HG02623 (cell line): ENCODE measurements around the gene GTF2IRD1.
"Not testable (repeated sequence)": the region's sequence is repeated elsewhere in the genome, so short reads cannot be mapped to it uniquely, and the experiment has no call there.

Experiments used
- ATAC-seq: cut with Tn5 transposase; IDR thresholded peaks from one replicate; pipeline ENCODE4 v1.9.1; 2021; ENCODE audit warnings: moderate library complexity; ENCODE audit not compliant: unreplicated experiment

The GTF2IRD1 gene

DNA sequence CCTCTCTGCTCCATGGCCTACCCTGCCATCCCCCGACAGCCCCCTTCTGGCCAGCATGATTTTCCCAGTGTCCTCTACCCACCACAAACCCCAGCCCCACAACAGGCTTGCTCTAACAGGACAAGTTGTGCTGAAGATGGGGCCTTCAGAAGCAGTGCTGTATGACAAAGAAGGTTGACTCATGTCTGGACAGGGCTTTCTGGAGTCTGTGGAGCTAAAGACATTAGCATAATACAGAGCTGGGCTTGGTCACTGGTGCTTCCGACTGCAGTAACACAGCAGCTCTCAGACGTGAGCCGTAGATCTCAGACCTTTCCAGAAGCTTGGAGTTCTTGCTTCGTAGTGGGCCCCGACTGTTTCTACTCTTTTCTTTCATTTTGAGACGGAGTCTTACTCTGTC lies 100.5 kb downstream of the GTF2IRD1 start:
- no peak for ATAC-seq

DNA sequence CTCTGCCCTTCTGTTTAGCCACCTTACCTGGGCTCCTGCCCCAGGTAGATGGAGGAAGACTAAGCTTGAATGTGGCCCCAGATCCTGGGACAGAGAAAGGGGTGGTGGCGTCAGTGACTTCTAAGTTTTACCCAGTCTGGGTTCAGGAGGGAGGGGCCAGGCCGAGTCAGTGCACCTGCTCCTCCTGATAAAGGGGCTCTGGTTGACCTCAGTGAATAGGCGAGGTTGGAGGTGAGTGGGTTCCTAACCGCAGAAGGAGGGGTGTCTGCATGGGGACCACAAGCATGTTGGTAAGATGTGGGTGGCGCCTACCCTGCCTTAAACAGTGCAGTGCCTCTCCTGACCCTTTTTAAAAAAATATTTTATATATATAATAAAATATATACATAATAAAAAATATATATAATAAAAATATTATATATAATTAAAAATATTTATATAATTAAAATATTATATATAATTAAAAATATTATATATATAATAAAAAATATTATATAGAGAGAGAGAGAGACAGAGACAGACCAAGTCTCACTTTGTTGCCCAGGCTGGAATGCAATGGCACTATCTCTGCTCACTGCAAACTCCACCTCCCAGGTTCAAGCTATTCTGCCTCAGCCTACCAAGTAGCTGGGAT lies 106.5 kb downstream of the GTF2IRD1 start:
- no peak for ATAC-seq

DNA sequence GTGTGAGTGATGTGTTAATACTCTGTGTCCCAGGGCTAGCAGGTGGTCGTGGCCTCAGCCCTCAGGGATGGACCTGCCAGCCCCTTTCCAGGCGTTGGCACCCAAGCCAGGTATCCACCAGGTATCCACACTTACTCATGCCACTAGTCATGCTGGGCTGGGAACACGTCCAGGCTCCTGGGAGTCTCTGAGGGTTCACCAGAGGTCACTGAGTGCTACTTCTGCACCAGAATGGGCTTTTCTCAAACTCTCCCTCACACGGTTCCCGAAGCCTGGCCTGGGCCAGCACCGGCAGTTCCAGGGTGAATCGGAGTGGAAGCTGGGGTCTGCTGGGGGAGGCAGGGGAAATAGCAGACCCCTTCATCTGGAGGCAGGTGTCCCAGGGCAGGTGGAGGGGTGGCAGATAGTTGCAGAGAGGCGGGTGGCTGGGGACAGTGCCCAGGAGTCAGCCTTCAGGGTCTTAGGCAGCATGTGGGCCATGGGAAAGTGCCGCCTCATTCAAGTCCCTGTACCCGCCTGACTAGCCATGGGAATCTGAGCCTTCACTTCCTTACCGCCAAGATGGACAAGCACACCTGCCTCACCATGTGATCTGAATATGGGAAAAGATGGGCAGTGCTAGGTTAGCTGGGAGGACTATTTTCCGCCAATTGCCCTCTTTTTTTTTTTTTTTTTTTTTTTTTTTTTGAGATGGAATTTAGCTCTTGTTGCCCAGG lies 108.3 kb downstream of the GTF2IRD1 start:
- ATAC-seq: no peak

DNA sequence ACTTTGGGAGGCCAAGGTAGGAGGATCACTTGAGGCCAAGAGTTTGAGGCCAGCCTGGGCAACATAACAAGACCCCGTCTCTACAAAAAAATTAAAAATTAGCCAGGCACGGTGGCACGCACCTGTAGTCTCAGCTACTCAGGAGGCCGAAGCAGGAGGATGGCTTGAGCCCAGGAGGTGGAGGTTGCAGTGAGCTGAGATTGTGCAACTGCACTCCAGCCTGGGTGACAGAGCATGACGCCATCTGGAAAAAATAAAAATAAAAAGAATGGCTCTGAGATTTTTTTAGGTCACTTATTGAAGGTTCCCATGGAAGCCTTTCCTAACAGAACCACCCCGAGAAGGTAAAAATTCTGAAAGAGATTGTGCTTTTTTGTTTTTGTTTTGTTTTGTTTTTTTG lies 109.9 kb downstream of the GTF2IRD1 start:
- ATAC-seq: not testable (repeated sequence)

DNA sequence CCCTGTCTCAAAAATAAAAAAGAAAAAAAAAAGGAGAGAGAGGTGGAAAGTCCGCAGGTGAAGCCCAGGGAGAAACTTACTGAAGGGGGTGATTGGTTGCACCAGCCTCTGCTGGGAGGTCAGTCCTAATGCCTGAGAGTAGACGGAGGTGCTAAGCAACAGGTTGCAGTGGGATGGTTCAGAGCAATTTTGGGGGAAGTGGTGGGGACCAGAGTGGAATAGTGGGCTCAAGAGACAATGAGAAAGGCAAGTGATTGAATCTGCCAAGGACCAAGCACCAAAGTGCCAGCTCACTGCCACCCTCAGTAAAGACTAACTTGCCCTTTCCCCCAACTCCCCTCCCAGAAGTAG lies 113.6 kb downstream of the GTF2IRD1 start:
- no peak for ATAC-seq

DNA sequence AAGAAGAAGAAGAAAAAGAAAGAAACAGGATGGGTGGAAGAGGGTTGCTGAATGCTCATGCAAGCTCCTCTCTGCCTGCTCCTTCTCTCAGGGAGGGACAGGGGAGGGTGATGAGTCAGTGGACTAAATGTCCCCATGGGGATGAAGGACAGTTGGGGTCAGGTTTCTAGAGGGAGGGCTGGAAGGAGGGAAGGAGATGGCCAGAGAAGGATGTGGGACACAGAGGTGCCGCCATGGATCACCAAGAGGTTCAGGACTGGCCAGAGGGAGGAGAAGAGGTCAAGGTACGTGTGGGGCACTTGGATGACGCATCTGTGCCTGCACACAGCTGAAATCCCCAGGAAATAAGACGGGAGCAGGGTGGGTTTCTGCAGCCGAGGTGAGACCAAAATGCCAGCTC lies 115.0 kb downstream of the GTF2IRD1 start:
- ATAC-seq: no peak

DNA sequence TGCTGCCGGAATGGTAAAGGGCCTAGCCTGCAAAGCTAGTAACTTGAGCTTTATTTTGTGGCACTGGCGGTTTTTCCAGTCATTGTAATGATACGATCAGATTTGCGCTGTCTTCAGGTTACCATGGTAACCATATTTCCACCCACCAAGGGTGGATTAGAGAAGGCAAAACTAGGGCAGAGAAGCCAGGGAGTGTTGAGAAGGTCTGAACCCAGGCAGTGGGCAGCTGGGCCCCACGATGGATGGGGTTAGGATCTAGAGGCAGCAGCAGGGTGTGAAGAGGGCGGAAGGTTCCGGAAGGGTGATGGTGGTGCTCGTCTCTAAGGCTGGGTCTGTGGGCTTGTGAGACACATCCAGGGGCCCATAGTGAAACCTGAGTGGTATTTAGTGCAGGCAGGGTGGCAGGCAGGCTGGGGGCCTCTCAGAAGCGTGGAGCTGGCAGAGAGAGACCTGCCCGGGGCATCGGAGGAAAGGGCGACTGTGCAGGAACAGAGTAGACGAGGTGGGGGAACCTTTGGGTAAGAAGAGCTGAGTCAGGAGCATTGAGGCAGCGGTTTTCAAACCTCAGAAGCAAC lies 115.9 kb downstream of the GTF2IRD1 start:
- no peak for ATAC-seq

DNA sequence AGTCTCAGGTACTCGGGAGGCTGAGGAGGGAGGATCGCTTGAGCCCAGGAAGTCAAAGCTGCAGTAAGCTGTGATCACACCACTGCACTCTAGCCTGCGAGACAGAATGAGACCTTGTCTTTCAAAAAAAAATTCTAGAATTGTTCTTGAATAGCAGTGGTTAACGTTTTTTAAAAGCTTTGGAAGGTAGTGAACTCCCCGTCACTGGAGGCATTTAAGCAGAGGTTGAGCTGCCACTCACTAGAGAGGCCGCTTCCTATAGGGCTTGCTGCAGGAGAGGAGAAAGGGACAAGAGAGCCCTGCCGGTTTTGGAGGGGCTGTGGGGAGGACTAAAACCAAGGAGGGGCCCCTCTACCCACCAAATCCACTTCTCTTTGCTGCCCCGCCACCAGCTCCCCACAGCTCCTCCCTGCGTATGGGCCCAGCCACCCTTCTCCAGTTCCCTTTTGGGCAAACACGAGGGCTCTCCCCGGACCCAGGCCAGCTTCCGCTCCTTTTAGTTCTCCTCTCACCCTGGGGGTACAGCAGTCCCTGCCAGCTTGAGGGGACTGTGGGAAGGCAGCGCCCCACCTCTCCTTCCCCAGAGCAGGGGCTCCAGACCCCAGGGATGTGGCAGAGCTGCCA lies 116.9 kb downstream of the GTF2IRD1 start:
- ATAC-seq: no peak

DNA sequence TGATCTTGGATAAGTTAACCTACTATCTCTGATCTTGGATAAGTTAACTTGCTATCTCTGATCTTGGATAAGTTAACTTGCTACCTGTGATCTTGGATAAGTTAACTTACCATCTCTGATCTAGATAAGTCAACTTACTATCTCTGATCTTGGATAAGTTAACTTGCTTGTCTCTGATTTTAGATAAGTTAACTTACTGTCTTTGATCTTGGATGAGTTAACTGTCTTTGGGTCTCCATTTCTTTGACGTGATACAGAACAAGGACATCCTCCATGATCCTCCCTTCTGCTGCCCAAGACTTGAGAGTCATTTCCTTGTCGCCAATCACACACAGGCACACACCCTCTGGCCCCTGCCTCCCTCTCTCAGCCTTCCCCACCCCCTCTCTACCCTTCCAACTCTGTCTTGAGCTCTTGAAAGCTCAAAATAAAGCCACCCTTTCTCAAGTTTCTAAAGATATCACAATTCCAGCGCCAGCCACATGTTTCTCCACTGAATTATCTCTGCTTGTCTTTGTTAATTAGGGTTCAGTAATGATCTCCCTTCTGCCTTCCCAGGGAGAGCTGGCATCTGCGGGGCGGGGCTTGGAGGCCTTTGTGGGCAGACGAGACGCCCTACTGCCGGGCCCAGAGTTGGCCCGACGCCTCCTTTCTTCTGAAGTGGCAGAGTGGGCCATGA lies 118.7 kb downstream of the GTF2IRD1 start:
- no peak for ATAC-seq

DNA sequence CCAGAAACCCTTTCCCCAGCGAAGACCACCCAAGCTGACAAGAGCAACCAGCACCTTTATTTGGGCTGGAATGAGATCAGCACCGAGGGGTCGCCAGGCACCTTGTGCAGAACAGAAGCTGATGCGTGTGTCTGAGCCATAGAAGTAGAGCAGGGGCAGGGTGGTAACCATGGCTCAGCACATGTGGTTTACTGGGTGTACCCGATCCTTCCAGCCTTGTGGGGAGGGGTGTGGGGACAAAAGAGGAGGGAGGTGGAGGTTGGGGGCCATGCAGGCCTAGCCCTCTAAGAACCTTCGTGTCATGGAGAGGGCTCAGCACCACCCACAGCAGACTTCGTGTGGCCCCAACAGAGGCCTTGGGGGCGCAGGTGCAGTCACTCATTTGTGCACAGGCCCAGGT lies 119.8 kb downstream of the GTF2IRD1 start:
- no peak for ATAC-seq

DNA sequence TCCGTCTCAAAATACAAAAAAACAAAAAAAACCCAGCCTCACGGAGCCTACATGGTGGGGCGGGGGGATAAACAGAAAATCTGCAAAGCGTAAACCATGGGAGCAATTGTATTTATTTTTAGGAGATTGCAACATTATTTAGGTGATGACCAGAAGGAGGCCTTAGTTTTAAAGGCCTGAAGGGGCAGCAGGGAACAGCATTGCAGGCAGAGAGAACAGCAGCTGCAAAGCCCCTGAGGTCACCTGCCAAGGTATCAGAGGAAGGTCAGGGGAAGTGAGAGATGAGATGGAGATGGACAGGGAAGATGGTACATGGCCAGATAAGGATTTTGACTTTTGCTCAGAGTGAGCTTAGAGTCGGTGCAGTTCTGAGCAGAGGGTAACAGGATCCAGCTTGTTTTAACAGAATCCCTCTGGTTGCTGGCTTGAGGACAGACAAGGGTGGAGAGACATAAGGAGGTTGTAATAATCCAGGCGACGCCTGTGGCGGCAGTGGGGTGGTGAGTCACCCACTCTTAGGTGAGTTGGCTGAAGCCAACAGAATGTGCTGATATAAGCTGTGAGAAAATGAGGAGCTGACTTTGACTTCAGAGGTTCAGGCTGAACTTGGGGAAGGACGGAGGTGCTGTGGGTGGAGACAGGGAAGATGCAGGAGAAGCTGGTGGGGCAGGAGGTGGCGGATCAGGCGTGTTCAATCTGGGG lies 121.5 kb downstream of the GTF2IRD1 start:
- no peak for ATAC-seq

DNA sequence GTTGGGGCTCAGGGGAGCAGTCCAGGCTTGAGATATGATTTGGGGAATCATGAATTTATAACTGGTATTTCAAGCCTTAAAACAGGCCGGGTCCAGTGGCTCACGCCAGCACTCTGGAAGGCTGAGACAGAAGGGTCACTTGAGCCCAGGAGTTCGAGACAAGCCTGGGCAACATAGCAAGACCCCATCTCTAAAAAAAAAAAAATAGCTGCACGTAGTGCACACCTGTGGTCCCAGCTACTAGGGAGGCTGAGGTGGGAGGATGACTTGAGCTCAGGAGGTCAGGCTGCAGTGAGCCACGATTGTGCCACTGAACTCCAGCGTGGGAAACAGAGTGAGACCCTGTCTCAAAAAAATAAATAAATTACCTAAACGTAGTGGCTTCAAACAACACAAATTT lies 122.1 kb downstream of the GTF2IRD1 start:
- no peak for ATAC-seq

DNA sequence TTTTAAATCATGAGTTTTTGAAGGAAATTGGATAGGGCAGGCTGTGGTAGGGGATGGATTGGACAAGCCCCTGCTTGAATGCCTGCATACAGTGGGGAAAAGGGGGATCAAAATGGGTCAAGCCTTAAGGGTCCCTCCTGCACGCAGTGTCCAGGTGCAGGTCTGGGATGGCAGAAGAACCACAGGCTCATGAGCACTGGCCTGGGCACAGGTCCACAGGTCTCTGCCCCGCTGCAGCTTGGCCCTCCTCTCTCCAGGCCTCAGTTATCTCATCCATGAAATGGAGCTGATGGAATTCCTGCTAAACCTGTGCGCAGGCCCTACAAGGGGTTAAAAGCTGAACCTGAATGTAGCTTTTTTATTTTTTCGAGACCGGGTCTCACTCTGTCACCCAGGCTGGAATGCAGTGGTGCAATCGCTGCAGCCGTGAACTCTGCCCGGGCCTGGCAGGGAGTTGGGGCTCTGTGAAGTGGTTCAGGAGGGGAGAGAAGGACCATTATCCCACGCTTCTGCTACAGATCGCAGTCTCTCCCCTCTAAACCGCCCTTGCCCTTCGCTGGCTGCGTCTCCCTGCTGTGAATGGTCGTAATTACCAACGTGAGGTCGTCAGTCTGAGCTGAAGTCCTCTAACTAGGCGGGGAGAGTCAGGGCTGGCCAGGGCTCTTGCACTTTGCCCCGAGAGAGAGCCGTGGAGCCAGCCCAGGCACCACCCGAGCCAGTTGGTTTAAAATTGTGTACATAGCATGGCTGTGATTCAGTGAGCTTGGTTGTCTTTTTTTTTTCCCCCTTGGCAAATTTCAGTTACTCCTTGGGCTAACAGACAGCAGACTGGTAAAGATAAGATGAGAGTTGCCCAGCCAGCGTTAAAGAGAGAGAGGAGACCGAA lies 126.3 kb downstream of the GTF2IRD1 start:
- ATAC-seq: no peak

DNA sequence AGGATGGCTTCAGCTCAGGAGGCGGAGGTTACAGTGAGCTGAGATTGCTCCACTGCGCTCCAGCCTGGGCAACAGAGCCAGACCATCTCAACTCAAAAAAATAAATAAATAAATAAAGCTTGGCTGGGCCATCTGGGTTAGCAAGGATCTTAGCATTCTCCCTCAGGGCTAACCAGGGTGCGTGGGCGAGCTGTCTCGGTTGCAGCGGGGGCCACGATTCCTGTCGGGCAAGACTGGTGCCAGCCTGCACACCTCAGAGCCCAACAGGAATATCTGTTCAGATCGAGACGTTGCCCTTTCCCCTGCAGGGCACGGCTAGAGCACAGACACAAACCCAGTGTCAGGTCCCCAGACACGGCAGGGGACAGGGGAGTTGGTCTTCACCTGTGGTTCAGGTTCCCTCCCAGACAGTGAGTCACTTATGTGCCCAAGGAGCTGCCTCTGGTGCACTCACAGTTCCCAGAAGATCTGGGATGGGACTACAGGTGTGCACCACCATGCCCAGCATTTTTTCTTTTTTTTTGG lies 128.3 kb downstream of the GTF2IRD1 start:
- no peak for ATAC-seq

DNA sequence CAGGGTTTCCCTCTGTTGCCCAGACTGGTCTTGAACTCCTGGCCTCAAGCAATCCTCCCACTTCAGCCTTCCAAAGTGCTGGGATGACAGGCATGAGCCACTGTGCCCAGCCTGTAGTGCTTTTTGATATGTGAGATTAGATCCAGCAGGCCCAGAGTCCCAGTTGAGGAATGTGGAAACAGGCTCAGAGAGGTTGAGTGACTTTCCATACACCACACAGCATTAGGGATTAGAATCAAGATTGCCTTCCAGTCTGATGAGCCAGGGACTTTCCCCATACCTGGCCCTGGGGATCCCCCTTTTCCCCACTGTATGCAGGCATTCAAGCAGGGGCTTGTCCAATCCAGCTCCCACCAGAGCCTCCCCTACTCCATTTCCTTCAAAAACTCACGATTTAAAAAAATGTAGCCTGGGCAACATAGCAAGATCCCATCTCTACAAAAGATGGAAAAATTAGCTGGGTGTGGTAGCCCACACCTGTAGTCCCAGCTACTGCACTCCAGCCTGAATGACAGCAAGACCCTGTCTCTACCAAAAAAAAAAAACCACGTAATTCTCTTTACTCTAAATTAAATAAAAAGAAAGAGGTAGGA lies 128.8 kb downstream of the GTF2IRD1 start:
- ATAC-seq: no peak

DNA sequence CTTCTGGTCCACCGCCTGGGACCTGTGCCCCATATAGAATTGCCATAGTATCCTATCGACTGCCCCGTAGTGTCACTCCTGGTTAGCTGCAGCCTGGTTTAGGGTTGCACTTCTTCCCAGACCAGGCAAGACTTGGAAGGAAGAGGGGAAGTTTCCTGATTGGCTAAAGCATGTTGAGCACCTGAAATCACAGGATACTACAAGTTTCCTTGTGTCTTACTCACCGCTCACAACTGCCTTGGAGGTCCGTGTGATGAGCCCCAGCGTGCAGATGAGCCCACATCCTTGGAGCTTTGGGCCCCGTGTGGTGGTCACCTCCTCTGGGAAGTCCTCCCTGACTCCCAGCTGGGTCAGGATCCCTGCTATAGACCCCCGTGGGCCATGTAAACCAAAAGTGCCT lies 129.9 kb downstream of the GTF2IRD1 start:
- no peak for ATAC-seq

DNA sequence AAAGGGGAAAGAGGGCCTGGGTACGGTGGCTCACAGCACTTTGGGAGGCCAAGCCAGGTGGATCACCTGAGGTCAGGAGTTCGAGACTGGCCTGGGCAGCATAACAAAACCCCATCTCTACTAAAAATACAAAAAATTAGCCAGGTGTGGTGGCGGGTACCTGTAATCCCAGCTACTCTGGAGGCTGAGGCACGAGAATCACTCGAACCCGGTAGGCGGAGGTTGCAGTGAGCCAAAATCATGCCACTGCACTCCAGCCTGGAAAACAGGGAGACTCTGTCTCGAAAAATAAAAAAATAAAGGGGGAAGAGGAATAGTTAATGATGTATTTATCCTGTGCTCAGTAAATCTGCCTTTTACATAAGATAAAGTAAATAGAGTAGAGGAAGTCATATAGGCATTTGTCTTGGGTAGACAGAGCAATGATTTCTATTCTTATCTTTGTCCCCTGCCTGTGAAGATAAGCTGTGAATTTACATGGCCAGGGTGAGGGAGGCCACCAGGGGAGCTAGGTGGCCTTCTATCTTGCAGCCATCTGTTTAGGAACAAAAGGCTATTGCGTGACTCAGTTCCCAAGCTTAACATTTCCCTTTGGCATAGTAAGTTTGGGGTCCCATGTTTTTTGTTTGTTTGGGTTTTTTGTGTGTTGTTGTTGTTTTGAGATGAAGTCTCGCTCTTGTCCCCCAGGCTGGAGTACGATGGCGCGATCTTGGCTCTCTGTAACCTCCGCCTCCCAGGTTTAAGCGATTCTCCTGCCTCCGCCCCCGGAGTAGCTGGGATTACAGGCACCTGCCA lies 130.7 kb downstream of the GTF2IRD1 start:
- ATAC-seq: no peak

DNA sequence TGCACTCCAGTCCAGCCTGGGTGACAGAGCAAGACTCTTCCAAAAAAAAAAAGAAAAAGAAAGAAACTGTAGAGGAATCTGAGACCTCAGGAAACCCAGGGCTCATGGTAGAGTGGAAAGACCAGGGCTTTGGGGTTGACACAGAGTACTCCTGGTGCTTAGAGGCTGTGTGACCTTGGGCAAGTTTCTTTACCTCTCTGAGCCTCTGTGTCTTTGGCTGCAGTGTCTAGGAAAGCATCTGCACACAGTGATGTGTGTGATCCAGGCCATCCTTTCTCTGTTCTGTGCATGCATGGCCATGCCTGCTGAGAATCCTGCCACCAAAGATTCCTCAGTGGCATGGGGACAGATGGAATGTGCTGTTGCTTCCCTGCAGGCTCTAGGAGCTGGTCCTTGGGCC lies 132.1 kb downstream of the GTF2IRD1 start:
- ATAC-seq: no peak
